CD4-positive, alpha-beta T cell (primary cell): ENCODE measurements around the gene HERC6. TPM values are rescaled to one million over a fixed set of nuclear protein-coding genes. Genes with fewer than 3 reads are reported as not detected.

ENCODE experiments used
- ATAC-seq: fragments of 200-7000 bp; cut with Tn5 transposase; one replicate; pipeline ENCODE4 v1.10.0; 2022; ENCODE audit warnings: mild to moderate bottlenecking; ENCODE audit not compliant: poor library complexity
- CTCF ChIA-PET: fragments of 350-600 bp; sonication (Branson Sonifier 250); formaldehyde crosslinking; loops from one replicate; lab custom pipeline; 2021; ENCODE audit warnings: antibody characterized with exemption, inconsistent platforms; lab: Charles Lee
- POLR2A ChIA-PET: fragments of 350-600 bp; sonication (Branson Sonifier 250); formaldehyde crosslinking; loops from one replicate; lab custom pipeline; 2021; ENCODE audit warnings: antibody characterized with exemption, inconsistent platforms; lab: Charles Lee
- DNase-seq, 14 experiments: peaks; one replicate each; pipeline ENCODE4 v3.0.0-alpha.2; 2013 to 2020; ENCODE audit warnings: mixed read lengths in 2 of 14
- H3K27ac ChIP-seq, 2 donors: one replicate each; pipeline versions ENCODE4 v1.5.1 to v1.7.0; 2013; ENCODE audit warnings: low read length in 2 of 2, low read depth in 1 of 2, mild to moderate bottlenecking in 1 of 2
- H3K27me3 ChIP-seq, 2 experiments: 1 replicate in 1 of 2; 2 replicates in 1 of 2; pipeline versions ENCODE4 v1.6.1 to v1.7.0; 2013; ENCODE audit warnings: low read length in 2 of 2, control low read depth in 1 of 2, mild to moderate bottlenecking in 1 of 2, moderate library complexity in 1 of 2; ENCODE audit not compliant: insufficient read depth in 2 of 2, control insufficient read depth in 1 of 2
- H3K36me3 ChIP-seq: one replicate; pipeline ENCODE4 v1.6.1; 2013; ENCODE audit warnings: low read length, control low read depth; ENCODE audit not compliant: insufficient read depth
- H3K4me1 ChIP-seq: one replicate; pipeline ENCODE4 v1.6.1; 2013; ENCODE audit warnings: low read length, control low read depth; ENCODE audit not compliant: insufficient read depth
- H3K4me3 ChIP-seq: one replicate; pipeline ENCODE4 v1.5.1; 2013; ENCODE audit warnings: mild to moderate bottlenecking, low read length, moderate library complexity
- H3K9me3 ChIP-seq, 2 experiments: 1 replicate in 1 of 2; 2 replicates in 1 of 2; pipeline versions ENCODE4 v1.6.1 to v1.7.0; 2013; ENCODE audit warnings: low read length in 2 of 2, mild to moderate bottlenecking in 2 of 2, control low read depth in 1 of 2, moderate library complexity in 1 of 2; ENCODE audit not compliant: control insufficient read depth in 1 of 2, insufficient read depth in 1 of 2
- H3K27ac Mint-ChIP-seq: one replicate; pipeline ENCODE4 v1.8.0; 2020; ENCODE audit warnings: mixed read lengths
- H3K27me3 Mint-ChIP-seq: one replicate; pipeline ENCODE4 v1.8.0; 2021; ENCODE audit warnings: mixed read lengths
- H3K36me3 Mint-ChIP-seq: one replicate; pipeline ENCODE4 v1.8.0; 2021; ENCODE audit warnings: low read depth, mixed read lengths
- H3K4me1 Mint-ChIP-seq: one replicate; pipeline ENCODE4 v1.8.0; 2021; ENCODE audit warnings: low read depth, mixed read lengths
- H3K4me3 Mint-ChIP-seq: one replicate; pipeline ENCODE4 v1.8.0; 2020; ENCODE audit warnings: mild to moderate bottlenecking, mixed read lengths
- H3K9me3 Mint-ChIP-seq: one replicate; pipeline ENCODE4 v1.8.0; 2020; ENCODE audit warnings: mixed read lengths
- CTCF ChIP-seq: fragments of 200-600 bp; IDR thresholded peaks from one replicate; pipeline ENCODE4 v1.8.0; 2022; ENCODE audit warnings: antibody characterized with exemption, mild to moderate bottlenecking
- intact Hi-C, 2 experiments: fragments of 100-400 bp; cut with DNase I in 1 of 2; cut with micrococcal nuclease in 1 of 2; formaldehyde crosslinking; loops; one replicate each; pipeline versions ENCODE4 v1.15.1 to v1.9.0; 2023 to 2025; cut with DNase I, micrococcal nuclease
- total RNA-seq, 174 experiments: library from RNA in 2 of 174; stranded (reverse) in 2 of 174; gene quantifications; one replicate each; pipeline ENCODE4 v1.2.3 and lab custom pipeline; 2021 to 2026

The HERC6 gene
- total RNA-seq, 2 experiments from 2014 or later = 9.5 to 10.6 TPM

DNA sequence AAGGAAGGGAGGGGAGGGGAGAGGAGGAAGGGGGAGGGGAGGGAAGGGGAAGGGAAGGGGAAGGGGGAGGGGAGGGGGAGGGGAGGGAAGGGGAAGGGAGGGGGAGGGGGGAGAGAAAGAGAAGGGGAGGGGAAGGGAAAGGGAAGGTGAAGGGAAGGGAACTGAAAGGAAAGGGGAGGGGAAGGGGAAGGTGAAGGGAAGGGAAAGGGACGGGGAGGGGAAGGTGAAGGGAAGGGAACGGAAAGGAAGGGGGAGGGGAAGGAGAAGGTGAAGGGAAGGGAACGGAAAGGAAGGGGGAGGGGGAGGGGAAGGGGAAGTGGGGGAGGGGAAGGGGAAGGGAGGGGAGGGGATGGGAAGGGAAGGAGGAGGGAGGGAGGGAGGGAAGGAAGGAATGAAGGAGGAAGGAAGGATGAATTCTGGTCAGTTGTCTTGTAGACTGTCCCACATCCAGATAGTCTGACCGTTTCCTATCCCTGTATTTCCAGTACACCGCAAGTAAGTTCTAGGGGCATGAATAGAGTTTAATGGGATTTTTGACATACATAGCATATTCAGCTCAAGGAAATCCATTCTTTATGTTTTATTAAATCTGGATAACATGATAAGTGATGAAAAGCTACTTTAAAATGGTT is 98.7 kb downstream of the HERC6 start:
- Mint-ChIP-seq H3K36me3 (peaks cover 65% of the 10 kb centered on the region), H3K4me3 (no peak overlapping the region), H3K27me3 (no peaks in the 10 kb centered on the region), H3K27ac (no peak overlapping the region), H3K9me3 (no peaks in the 10 kb centered on the region), H3K4me1 (peaks cover 5% of the 10 kb centered on the region)
- no peaks in the 10 kb centered on the region for H3K9me3 ChIP-seq
- H3K27ac ChIP-seq = no peak overlapping the region
- H3K27me3 ChIP-seq = no peaks in the 10 kb centered on the region
- CTCF ChIA-PET = no interaction called here
- POLR2A ChIA-PET = interaction anchor here (0.7 kb wide), 1 partner anchor 36 kb away, joined by 4 read pairs; no protein-coding TSS in a partner anchor
- peaks cover 11% of the 10 kb centered on the region for H3K36me3 ChIP-seq
- no peak for TF ChIP-seq CTCF
- DNase-seq (no peak), ATAC-seq (no peak)
- H3K4me3 ChIP-seq = no peak overlapping the region
- no peaks in the 10 kb centered on the region for H3K4me1 ChIP-seq
- intact Hi-C loops = no loop called here

DNA sequence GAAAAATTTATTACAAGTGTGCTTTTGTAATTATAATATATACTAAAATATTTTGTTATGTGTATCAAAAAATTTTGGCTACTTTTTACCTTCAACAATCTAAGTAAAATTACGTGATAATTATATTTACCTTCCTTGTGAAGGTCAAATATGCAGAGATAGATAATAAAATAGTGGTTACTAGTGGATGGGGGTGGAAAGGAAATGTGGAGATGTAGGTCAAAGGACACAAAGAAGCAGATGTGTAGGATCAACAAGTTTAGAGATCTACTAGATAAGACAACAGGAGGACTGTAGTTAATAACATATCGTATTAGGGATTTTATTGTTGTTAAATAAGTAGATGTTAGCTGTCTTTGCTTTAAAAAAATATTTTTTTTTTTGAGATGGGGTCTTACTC is 99.6 kb downstream of the HERC6 start:
- Mint-ChIP-seq H3K9me3 (no peaks in the 10 kb centered on the region), H3K27ac (no peak overlapping the region), H3K27me3 (no peaks in the 10 kb centered on the region), H3K4me3 (no peak overlapping the region), H3K4me1 (peaks cover 5% of the 10 kb centered on the region), H3K36me3 (peaks cover 64% of the 10 kb centered on the region)
- no peaks in the 10 kb centered on the region for H3K4me1 ChIP-seq
- H3K27ac ChIP-seq = no peak overlapping the region
- peaks cover 5% of the 10 kb centered on the region for H3K36me3 ChIP-seq
- no peaks in the 10 kb centered on the region for H3K9me3 ChIP-seq
- TF ChIP-seq CTCF = no peak
- ATAC-seq (no peak), DNase-seq (no peak)
- intact Hi-C loops = no loop called here
- no peak overlapping the region for H3K4me3 ChIP-seq
- CTCF ChIA-PET = no interaction called here
- POLR2A ChIA-PET = no interaction called here
- no peaks in the 10 kb centered on the region for H3K27me3 ChIP-seq

DNA sequence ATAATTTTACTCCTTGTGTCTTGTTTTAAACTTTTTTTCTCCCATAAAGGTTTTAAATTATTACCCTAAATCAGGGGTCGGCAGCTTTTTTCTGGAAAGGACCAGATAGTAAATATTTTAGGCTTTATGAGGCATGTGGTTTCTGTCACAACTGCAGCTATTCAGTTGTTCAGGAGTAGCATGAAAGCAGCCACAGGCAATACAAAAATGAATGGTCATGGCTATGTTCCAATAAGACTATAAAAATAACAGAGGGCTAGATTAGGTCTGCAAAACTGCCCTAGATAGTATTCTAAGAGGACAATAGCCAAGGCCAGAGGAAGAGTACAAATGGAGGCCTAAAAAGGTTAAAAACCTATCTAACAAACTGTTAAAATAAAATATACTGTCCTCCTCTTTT is 102.9 kb downstream of the HERC6 start:
- Mint-ChIP-seq H3K4me3 (no peak overlapping the region), H3K27ac (no peak overlapping the region), H3K4me1 (no peaks in the 10 kb centered on the region), H3K9me3 (no peaks in the 10 kb centered on the region), H3K36me3 (peaks cover 61% of the 10 kb centered on the region), H3K27me3 (no peaks in the 10 kb centered on the region)
- Histone ChIP-seq H3K27ac (no peak overlapping the region), H3K36me3 (peaks cover 8% of the 10 kb centered on the region), H3K4me1 (no peaks in the 10 kb centered on the region), H3K4me3 (no peak overlapping the region), H3K9me3 (no peaks in the 10 kb centered on the region), H3K27me3 (no peaks in the 10 kb centered on the region)
- ChIA-PET POLR2A (interaction anchor here (0.9 kb wide), 1 partner anchor 24 kb away, joined by 3 read pairs; no protein-coding TSS in a partner anchor), CTCF (no interaction called here)
- ATAC-seq (no peak), DNase-seq (no peak)
- intact Hi-C loops = no loop called here
- no peak for TF ChIP-seq CTCF
